OCI-LY1 (cell line): Measurements from ENCODE around the gene CCBE1.

Experiments
- CTCF ChIP-seq: fragments of 200-600 bp; sonication (generic), shearing (Covaris generic); IDR thresholded peaks from 2 replicates; pipeline ENCODE4 v1.5.1; 2017; ENCODE audit warnings: mild to moderate bottlenecking, antibody characterized with exemption, low read length, moderate library complexity, mixed read lengths
- EZH2 ChIP-seq: fragments of 200-600 bp; sonication (generic), shearing (Covaris generic); IDR thresholded peaks from 2 replicates; pipeline ENCODE4 v1.8.0; 2017; ENCODE audit warnings: borderline replicate concordance, mixed run types, mild to moderate bottlenecking, antibody characterized with exemption, low read length, moderate library complexity, mixed read lengths

- TF ChIP-seq CTCF (no peak), EZH2 (no peak)
Measured at GRCh38 chr18:59477849-59478248, 219.4 kb downstream of the CCBE1 start.
